ES-I3 (cell line): ENCODE results near the gene TCERG1.

Experiments used
- H3K36me3 ChIP-seq: 2 replicates; pipeline ENCODE4 v1.6.1; 2013; ENCODE audit warnings: mild to moderate bottlenecking, low read length, control low read depth, moderate library complexity; ENCODE audit not compliant: insufficient read depth
- H3K4me1 ChIP-seq: 2 replicates; pipeline ENCODE4 v1.6.1; 2013; ENCODE audit warnings: mild to moderate bottlenecking, control low read depth, low read length; ENCODE audit not compliant: insufficient read depth
- H3K9ac ChIP-seq: 2 replicates; pipeline ENCODE4 v1.6.1; 2013; ENCODE audit warnings: low read depth, mild to moderate bottlenecking, low read length, moderate library complexity
- H3K9me3 ChIP-seq: 2 replicates; pipeline ENCODE4 v1.6.1; 2013; ENCODE audit warnings: mild to moderate bottlenecking, low read length, moderate library complexity; ENCODE audit not compliant: control insufficient read depth, insufficient read depth

TCERG1 gene

GRCh38 chr5:146440353-146440752 lies 6.8 kb upstream of the TCERG1 start:
- Histone ChIP-seq H3K9me3 (no peaks in the 10 kb centered on the region), H3K9ac (no peak overlapping the region), H3K4me1 (no peaks in the 10 kb centered on the region), H3K36me3 (no peaks in the 10 kb centered on the region)

DNA sequence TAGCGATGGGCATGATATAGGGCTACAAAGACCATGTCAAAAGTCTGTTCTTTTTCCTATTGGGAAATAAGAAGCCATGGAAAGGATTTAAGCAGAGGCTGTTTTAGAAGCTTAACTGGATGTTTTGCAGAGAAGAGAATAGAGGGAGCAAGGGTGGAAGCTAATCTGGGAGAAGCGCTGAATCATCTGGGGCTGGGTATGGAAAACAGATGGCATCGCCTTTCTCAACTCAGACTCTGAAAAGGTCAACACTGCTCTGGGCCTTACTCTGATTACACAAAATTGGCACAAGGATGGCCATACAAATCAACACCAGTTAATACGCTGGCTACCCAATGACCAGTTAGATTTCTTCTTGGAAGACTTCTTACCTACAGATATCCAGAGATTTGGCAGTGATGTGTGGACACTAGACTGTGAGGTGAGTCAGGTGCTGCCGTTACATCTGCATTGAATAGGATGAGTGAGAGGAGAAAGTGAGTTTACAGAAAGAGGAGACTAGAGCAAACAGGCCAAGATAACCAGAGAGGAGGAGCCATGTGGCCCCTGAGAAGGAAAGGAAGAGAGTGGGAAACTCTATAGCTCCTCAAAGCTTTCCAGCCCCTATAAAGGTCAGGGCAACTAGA lies 6.2 kb upstream of the TCERG1 start:
- no peaks in the 10 kb centered on the region for H3K4me1 ChIP-seq
- no peaks in the 10 kb centered on the region for H3K36me3 ChIP-seq

GRCh38 chr5:146441896-146442295 lies 5.2 kb upstream of the TCERG1 start:
- Histone ChIP-seq H3K36me3 (no peaks in the 10 kb centered on the region), H3K9ac (no peak overlapping the region), H3K9me3 (no peaks in the 10 kb centered on the region), H3K4me1 (no peaks in the 10 kb centered on the region)

More for the DNA sequence above, 6.2 kb upstream of the TCERG1 start:
- no peaks in the 10 kb centered on the region for H3K9me3 ChIP-seq
- H3K9ac ChIP-seq, result no peak overlapping the region

DNA sequence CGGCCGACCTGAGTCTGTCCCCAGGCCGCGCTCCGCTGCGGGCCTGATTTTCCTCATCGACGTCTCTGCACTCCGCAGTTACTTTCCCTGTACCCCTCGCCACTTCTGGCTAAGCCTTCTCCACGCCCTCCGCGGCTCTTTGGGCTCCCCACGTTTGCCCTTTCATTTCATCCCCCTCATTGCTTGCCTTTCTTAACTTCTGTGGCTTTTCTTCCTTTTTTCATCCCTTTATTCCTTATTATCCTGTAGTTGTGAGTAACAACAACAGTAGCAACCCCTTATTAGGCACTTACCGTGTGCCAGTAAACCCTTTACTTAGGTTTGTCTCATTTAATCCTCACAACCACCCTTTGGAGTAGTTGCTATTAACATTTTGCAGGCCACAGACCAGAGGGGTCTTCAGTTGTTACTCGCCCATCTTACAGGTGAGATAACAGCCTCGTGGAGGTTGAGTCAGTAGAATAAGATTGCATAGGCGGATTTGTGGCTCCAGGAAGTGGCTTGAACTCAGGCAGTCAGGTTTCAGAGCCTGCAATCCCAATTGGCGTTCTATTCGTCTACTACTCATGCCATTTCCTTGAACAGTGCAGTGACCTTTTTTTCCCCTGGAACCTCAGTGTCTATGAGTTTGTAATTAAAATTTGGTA lies 724 bp downstream of the TCERG1 start:
- no peaks in the 10 kb centered on the region for H3K36me3 ChIP-seq

GRCh38 chr5:146448783-146449519 lies 1.8 kb downstream of the TCERG1 start:
- Histone ChIP-seq H3K9me3 (no peaks in the 10 kb centered on the region), H3K36me3 (no peaks in the 10 kb centered on the region), H3K4me1 (peaks cover 7% of the 10 kb centered on the region), H3K9ac (0 out of 2 replicates have a peak overlapping the region, but pooled peaks have one; percentile 99)

More for the DNA sequence above, 724 bp downstream of the TCERG1 start:
- Histone ChIP-seq H3K9me3 (no peaks in the 10 kb centered on the region), H3K4me1 (peaks cover 7% of the 10 kb centered on the region), H3K9ac (peak overlapping the region; percentile 99)

DNA sequence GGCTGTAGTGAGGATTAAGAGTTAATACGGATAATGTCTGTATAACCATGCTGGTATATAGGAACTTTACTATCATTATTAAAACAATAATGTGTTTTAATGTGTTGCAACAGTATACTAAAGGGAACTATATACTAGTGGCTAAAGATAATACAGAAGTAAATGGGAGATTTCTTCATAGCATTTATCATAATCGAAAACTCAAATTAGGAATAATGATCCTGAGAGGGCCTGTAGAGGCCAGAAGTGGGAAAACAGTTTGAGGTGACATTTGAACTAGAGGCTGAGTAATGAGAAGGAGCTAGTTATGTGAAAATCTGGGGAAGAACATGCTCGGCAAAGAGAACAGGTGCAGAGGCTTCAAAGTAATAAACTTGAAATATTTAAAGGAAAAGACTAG lies 2.9 kb downstream of the TCERG1 start:
- Histone ChIP-seq H3K9me3 (no peaks in the 10 kb centered on the region), H3K9ac (no peak overlapping the region)

DNA sequence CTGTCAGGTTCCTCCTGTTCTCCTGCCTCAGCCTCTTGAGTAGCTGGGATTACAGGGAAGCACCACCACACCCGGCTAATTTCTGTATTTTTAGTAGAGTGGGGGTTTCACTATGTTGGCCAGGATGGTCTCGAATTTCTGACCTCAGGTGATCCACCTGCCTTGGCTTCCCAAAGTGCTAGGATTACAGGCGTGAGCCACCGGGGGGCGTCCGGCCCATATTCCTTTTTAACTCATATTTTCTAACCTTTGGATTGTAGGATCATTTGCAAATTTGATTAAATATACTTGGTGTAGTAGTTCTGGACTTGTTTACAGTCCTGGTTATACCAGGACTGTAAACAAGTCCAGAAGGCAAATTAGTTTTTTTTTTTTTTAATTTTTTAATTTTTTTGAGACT lies 4.3 kb downstream of the TCERG1 start:
- peaks cover 7% of the 10 kb centered on the region for H3K4me1 ChIP-seq
- no peak overlapping the region for H3K9ac ChIP-seq
- no peaks in the 10 kb centered on the region for H3K9me3 ChIP-seq
- H3K36me3 ChIP-seq, result no peaks in the 10 kb centered on the region

More for the DNA sequence above, 2.9 kb downstream of the TCERG1 start:
- no peaks in the 10 kb centered on the region for H3K36me3 ChIP-seq
- peaks cover 7% of the 10 kb centered on the region for H3K4me1 ChIP-seq

GRCh38 chr5:146457431-146457830 lies 10.3 kb downstream of the TCERG1 start:
- H3K36me3 ChIP-seq, result peaks cover 22% of the 10 kb centered on the region
- no peak overlapping the region for H3K9ac ChIP-seq
- no peaks in the 10 kb centered on the region for H3K9me3 ChIP-seq
- no peaks in the 10 kb centered on the region for H3K4me1 ChIP-seq

GRCh38 chr5:146458894-146459293 lies 11.8 kb downstream of the TCERG1 start:
- Histone ChIP-seq H3K4me1 (no peaks in the 10 kb centered on the region), H3K9me3 (no peaks in the 10 kb centered on the region), H3K36me3 (peaks cover 22% of the 10 kb centered on the region), H3K9ac (no peak overlapping the region)

DNA sequence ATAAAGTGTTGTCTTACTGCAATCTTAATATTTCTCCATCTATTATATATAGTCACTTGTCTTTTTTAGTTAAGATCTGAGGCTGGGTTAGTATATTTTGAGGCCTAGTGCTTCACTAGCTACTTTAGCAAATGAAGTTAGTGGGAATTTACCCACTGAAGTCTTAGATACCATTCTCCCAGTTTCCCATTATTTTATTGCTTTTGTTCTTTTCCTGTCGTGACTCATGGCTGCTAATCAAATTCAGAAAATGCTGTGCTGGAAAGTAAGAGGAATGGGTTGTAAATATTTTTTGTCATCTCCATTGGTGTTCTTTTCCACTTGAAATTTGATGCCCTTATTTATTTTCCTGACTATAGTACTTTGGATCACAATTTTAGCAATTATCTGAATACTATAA lies 14.2 kb downstream of the TCERG1 start:
- Histone ChIP-seq H3K4me1 (no peaks in the 10 kb centered on the region), H3K9ac (no peak overlapping the region), H3K36me3 (peaks cover 27% of the 10 kb centered on the region), H3K9me3 (no peaks in the 10 kb centered on the region)

- H3K4me1 ChIP-seq, result no peaks in the 10 kb centered on the region
- no peak overlapping the region for H3K9ac ChIP-seq
- no peaks in the 10 kb centered on the region for H3K9me3 ChIP-seq
- H3K36me3 ChIP-seq, result peaks cover 16% of the 10 kb centered on the region
These were observed 16.3 kb downstream of the TCERG1 start for GRCh38 chr5:146463446-146463845.

DNA sequence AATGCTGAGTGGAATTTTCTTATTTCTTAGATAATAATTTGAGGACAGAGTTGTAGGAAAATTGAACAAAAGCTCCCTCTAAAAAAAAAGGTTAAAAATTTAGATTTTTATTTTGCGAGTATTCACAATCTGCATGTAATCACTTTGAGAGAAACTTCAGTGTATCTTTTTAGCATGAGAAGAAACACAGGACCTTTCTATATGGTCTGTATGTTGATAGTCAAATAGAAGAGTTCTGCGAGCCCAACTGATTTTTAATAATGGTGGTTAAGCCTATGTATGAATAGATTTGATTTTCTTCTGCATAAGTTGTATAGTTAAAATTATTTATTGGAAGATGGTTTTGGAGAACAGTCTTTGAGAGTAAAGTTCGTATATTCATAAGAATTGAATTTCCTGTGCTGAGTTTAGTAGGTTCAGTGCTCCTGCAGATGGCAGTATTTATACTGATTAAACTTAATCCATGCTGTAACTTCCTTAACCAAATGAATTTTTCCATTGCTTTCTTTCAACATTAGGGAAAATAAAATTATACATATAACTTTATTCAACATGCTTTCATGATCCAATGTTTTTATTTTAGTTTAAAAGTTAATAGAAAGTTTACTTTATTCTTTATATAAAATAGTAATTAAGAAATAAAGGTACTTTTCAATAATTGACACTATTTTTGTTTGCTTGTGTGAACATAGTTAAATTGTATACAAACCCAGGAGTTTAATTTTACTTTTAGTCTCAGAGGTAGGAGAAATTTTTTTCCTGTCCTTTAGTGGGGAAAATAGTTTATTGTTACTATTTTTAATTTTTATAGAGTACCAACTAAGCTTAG lies 19.6 kb downstream of the TCERG1 start:
- Histone ChIP-seq H3K36me3 (peaks cover 16% of the 10 kb centered on the region; the same call in 1 of the 2 replicates), H3K9ac (no peak overlapping the region), H3K9me3 (no peaks in the 10 kb centered on the region), H3K4me1 (no peaks in the 10 kb centered on the region)

GRCh38 chr5:146467760-146468159 lies 20.6 kb downstream of the TCERG1 start:
- no peaks in the 10 kb centered on the region for H3K9me3 ChIP-seq
- no peak overlapping the region for H3K9ac ChIP-seq
- H3K36me3 ChIP-seq, result peaks cover 19% of the 10 kb centered on the region; the same call in 1 of the 2 replicates
- H3K4me1 ChIP-seq, result no peaks in the 10 kb centered on the region

DNA sequence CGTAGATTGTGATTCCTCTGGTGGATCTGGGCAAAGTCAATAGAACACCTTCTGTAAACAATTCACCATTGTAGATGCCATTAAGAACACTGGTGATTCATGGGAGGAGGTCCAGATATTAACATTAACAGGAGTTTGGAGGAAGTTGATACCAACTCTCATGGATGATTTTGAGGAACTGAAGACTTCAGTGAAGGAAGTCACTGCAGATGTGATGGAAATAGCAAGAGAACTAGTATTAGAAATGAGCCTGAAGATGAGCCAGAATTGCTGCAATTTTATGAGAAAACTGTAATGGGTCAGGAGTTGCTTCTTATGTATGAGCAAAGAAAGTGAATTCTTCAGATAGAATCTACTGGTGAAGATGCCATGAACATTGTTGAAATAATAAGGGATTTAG lies 26.9 kb downstream of the TCERG1 start:
- Histone ChIP-seq H3K9me3 (no peaks in the 10 kb centered on the region), H3K4me1 (no peaks in the 10 kb centered on the region), H3K36me3 (peaks cover 26% of the 10 kb centered on the region)

More for the DNA sequence above, 26.9 kb downstream of the TCERG1 start:
- H3K9ac ChIP-seq, result no peak overlapping the region
